Right forelimb (tissue), 1 donor: ENCODE results near the gene TRIM2.

Experiments used
- DNase-seq: peaks from one replicate; pipeline ENCODE4 v3.0.0-alpha.2; 2018

Gene TRIM2

GRCh38 chr4:153255233-153255632 is 51.0 kb downstream of the TRIM2 start:
- no peak for DNase-seq

GRCh38 chr4:153257151-153257620 is 52.9 kb downstream of the TRIM2 start:
- DNase-seq, result peak; percentile 54

- no peak for DNase-seq
Measured at GRCh38 chr4:153257991-153258390, 53.7 kb downstream of the TRIM2 start.

GRCh38 chr4:153258750-153259149 is 54.5 kb downstream of the TRIM2 start:
- no peak for DNase-seq

GRCh38 chr4:153259661-153260060 is 55.4 kb downstream of the TRIM2 start:
- DNase-seq, result no peak

- DNase-seq, result no peak
Measured at GRCh38 chr4:153260132-153260531, 55.9 kb downstream of the TRIM2 start.

GRCh38 chr4:153260553-153261300 is 56.5 kb downstream of the TRIM2 start:
- DNase-seq, result no peak

GRCh38 chr4:153261461-153261860 is 57.2 kb downstream of the TRIM2 start:
- DNase-seq, result no peak

- DNase-seq, result no peak
Measured at GRCh38 chr4:153261914-153262313, 57.7 kb downstream of the TRIM2 start.

GRCh38 chr4:153265306-153266047 is 61.2 kb downstream of the TRIM2 start:
- no peak for DNase-seq

- DNase-seq, result no peak
Measured at GRCh38 chr4:153266988-153267387, 62.7 kb downstream of the TRIM2 start.

GRCh38 chr4:153267890-153268289 is 63.6 kb downstream of the TRIM2 start:
- DNase-seq, result no peak

GRCh38 chr4:153268295-153268694 is 64.1 kb downstream of the TRIM2 start:
- no peak for DNase-seq

- DNase-seq, result no peak
Measured at GRCh38 chr4:153269218-153269990, 65.2 kb downstream of the TRIM2 start.

GRCh38 chr4:153270361-153270760 is 66.1 kb downstream of the TRIM2 start:
- DNase-seq, result no peak

GRCh38 chr4:153271820-153272219 is 67.6 kb downstream of the TRIM2 start:
- no peak for DNase-seq

GRCh38 chr4:153273751-153274150 is 69.5 kb downstream of the TRIM2 start:
- DNase-seq, result no peak

GRCh38 chr4:153274967-153275366 is 70.7 kb downstream of the TRIM2 start:
- DNase-seq, result no peak

GRCh38 chr4:153275380-153276276 is 71.4 kb downstream of the TRIM2 start:
- DNase-seq, result no peak

- DNase-seq, result no peak
Measured at GRCh38 chr4:153276971-153277370, 72.7 kb downstream of the TRIM2 start.

GRCh38 chr4:153281476-153281875 is 77.2 kb downstream of the TRIM2 start:
- DNase-seq, result no peak

GRCh38 chr4:153282023-153282422 is 77.8 kb downstream of the TRIM2 start:
- no peak for DNase-seq
